DMS114 treated with DMSO at 0.1 percent for 48 hours (cell line): ENCODE measurements around the gene VASH1.

Source experiments
- DNase-seq: peaks from one replicate; lab custom pipeline; 2025; ENCODE audit not compliant: unreplicated experiment; lab: John Stamatoyannopoulos, UW

Gene VASH1

GRCh38 chr14:76771437-76771980 is 10.2 kb downstream of the VASH1 start:
- no peak for DNase-seq

- DNase-seq: no peak
Observed at GRCh38 chr14:76772300-76773187, 11.3 kb downstream of the VASH1 start.

- DNase-seq: no peak
Observed at GRCh38 chr14:76773188-76773885, 12.1 kb downstream of the VASH1 start.

GRCh38 chr14:76773956-76774820 is 12.9 kb downstream of the VASH1 start:
- DNase-seq: no peak

- no peak for DNase-seq
Observed at GRCh38 chr14:76774821-76775694, 13.8 kb downstream of the VASH1 start.

- DNase-seq: no peak
Observed at GRCh38 chr14:76775695-76776427, 14.6 kb downstream of the VASH1 start.

- DNase-seq: no peak
Observed at GRCh38 chr14:76776428-76777251, 15.4 kb downstream of the VASH1 start.

- DNase-seq: no peak
Observed at GRCh38 chr14:76777721-76778120, 16.5 kb downstream of the VASH1 start.

GRCh38 chr14:76778546-76779215 is 17.4 kb downstream of the VASH1 start:
- no peak for DNase-seq

GRCh38 chr14:76779221-76780057 is 18.2 kb downstream of the VASH1 start:
- no peak for DNase-seq

- no peak for DNase-seq
Observed at GRCh38 chr14:76780058-76780345, 18.7 kb downstream of the VASH1 start.

- no peak for DNase-seq
Observed at GRCh38 chr14:76780360-76780759, 19.1 kb downstream of the VASH1 start.

GRCh38 chr14:76780875-76781647 is 19.8 kb downstream of the VASH1 start:
- no peak for DNase-seq

GRCh38 chr14:76781648-76782051 is 20.4 kb downstream of the VASH1 start:
- DNase-seq: no peak

- DNase-seq: no peak
Observed at GRCh38 chr14:76782115-76782884, 21.0 kb downstream of the VASH1 start.
